Measurements from ENCODE around the gene EDC3.

Gene EDC3

DNA sequence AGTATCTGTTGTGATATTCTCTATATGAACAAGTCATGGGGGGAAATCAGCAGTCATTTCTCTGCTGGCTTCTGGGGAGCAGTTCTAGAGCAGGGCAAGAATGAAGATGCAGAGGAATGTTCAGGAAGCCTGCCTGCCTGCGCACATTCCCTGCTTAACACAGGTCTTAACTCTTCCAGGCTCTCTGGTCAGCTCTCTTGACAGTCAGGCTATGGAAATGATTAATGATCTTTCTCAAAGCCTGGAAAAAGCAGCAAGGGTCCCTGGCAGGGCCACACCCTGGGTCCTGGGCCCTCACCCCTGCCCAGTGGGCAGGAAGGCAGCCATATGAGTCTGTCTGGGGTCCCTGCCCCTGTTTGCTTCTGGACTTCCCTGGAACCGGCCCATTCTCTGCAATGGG lies 111.6 kb downstream of the EDC3 start:
- DNase-seq (ENCODE audit: low read depth): no peak
